IMR-90 (cell line): ENCODE results near the gene ERMN. TPM values are rescaled to one million over a fixed set of nuclear protein-coding genes. Genes with fewer than 3 reads are reported as not detected.

ENCODE experiments used
- ATAC-seq: fragments of 200-7000 bp; cut with Tn5 transposase; 2 replicates; pipeline ENCODE4 v1.9.1; 2020; ENCODE audit warnings: low read depth, mild to moderate bottlenecking, moderate library complexity
- BruUV-seq: library from RNA; stranded (reverse); fragments of 400-500 nt; replicated peaks from 2 replicates; lab custom pipeline; 2021; lab: Mats Ljungman, UMichigan
- CTCF ChIA-PET: fragments of 300-600 bp; formaldehyde crosslinking; extraction: SDS; loops from one replicate; lab custom pipeline; 2021; ENCODE audit warnings: antibody characterized with exemption; lab: Yijun Ruan, JAX
- POLR2A ChIA-PET: fragments of 300-600 bp; sonication (Branson Sonifier 250); formaldehyde crosslinking; loops from one replicate; lab custom pipeline; 2022; ENCODE audit warnings: antibody characterized with exemption; ENCODE audit not compliant: unreplicated experiment; lab: Charles Lee
- DNase-seq: peaks from one replicate; pipeline ENCODE4 v3.0.0; 2013
- H2AFZ ChIP-seq: replicated peaks from 2 replicates; pipeline ENCODE3; 2013; ENCODE audit warnings: low read length, mild to moderate bottlenecking; ENCODE audit not compliant: poor library complexity
- H2AK5ac ChIP-seq: 2 replicates; pipeline ENCODE4 v1.6.1; 2013; ENCODE audit warnings: low read depth, low read length, inconsistent platforms
- H2AK9ac ChIP-seq: replicated peaks from 2 replicates; pipeline ENCODE3; 2013; ENCODE audit warnings: mild to moderate bottlenecking, low read depth, low read length, moderate library complexity; ENCODE audit not compliant: poor library complexity
- H2BK120ac ChIP-seq: 2 replicates; pipeline ENCODE4 v1.6.1; 2013; ENCODE audit warnings: low read depth, low read length, inconsistent platforms
- H2BK15ac ChIP-seq: 3 replicates; pipeline ENCODE4 v1.6.1; 2013; ENCODE audit warnings: low read depth, low read length, inconsistent platforms
- H2BK20ac ChIP-seq: 2 replicates; pipeline ENCODE4 v1.6.1; 2013; ENCODE audit warnings: low read depth, mild to moderate bottlenecking, inconsistent platforms, low read length, moderate library complexity
- H2BK5ac ChIP-seq: 2 replicates; pipeline ENCODE4 v1.6.1; 2013; ENCODE audit warnings: mild to moderate bottlenecking, low read depth, low read length, inconsistent platforms; ENCODE audit not compliant: poor library complexity, severe bottlenecking
- H3K14ac ChIP-seq: replicated peaks from 2 replicates; pipeline ENCODE4 v1.6.1; 2013; ENCODE audit warnings: low read depth, low read length, inconsistent platforms
- H3K18ac ChIP-seq: 2 replicates; pipeline ENCODE4 v1.6.1; 2013; ENCODE audit warnings: low read depth, low read length, control low read depth
- H3K23ac ChIP-seq: 2 replicates; pipeline ENCODE4 v1.6.1; 2013; ENCODE audit warnings: low read depth, low read length, inconsistent platforms
- H3K27ac ChIP-seq: 2 replicates; pipeline ENCODE4 v1.5.1; 2013; ENCODE audit warnings: mild to moderate bottlenecking, control low read depth, low read length; ENCODE audit not compliant: insufficient read depth
- H3K27me3 ChIP-seq: 2 replicates; pipeline ENCODE4 v1.6.1; 2013; ENCODE audit warnings: low read length; ENCODE audit not compliant: control insufficient read depth, insufficient read depth
- H3K36me3 ChIP-seq: 2 replicates; pipeline ENCODE4 v1.6.1; 2013; ENCODE audit warnings: low read length, mixed read lengths; ENCODE audit not compliant: control insufficient read depth, insufficient read depth
- H3K4ac ChIP-seq: 2 replicates; pipeline ENCODE4 v1.6.1; 2013; ENCODE audit warnings: low read depth, low read length, inconsistent platforms
- H3K4me1 ChIP-seq: 2 replicates; pipeline ENCODE4 v1.6.1; 2013; ENCODE audit warnings: low read length, mixed read lengths; ENCODE audit not compliant: control insufficient read depth, insufficient read depth
- H3K4me2 ChIP-seq: 2 replicates; pipeline ENCODE4 v1.6.1; 2013; ENCODE audit warnings: low read depth, mild to moderate bottlenecking, control low read depth, low read length, moderate library complexity
- H3K4me3 ChIP-seq: 2 replicates; pipeline ENCODE4 v1.5.1; 2013; ENCODE audit warnings: low read depth, mild to moderate bottlenecking, control low read depth, low read length, moderate library complexity; ENCODE audit not compliant: insufficient read depth
- H3K56ac ChIP-seq: 2 replicates; pipeline ENCODE4 v1.6.1; 2013; ENCODE audit warnings: low read length, inconsistent platforms; ENCODE audit not compliant: insufficient read depth; ENCODE audit errors: extremely low read depth
- H3K79me1 ChIP-seq, 2 experiments: 2 replicates each; pipeline ENCODE4 v1.6.1; 2013; ENCODE audit warnings: low read length in 2 of 2, inconsistent platforms in 1 of 2, low read depth in 1 of 2
- H3K9ac ChIP-seq: 2 replicates; pipeline ENCODE4 v1.6.1; 2013; ENCODE audit warnings: low read depth, low read length, control low read depth
- H3K9me1 ChIP-seq: 2 replicates; pipeline ENCODE4 v1.6.1; 2013; ENCODE audit warnings: low read length, inconsistent platforms; ENCODE audit not compliant: insufficient read depth
- H3K9me3 ChIP-seq: 2 replicates; pipeline ENCODE4 v1.6.1; 2013; ENCODE audit warnings: low read length; ENCODE audit not compliant: control insufficient read depth, insufficient read depth
- H4K20me1 ChIP-seq: 2 replicates; pipeline ENCODE4 v1.6.1; 2013; ENCODE audit warnings: low read length, inconsistent platforms; ENCODE audit not compliant: insufficient read depth
- H4K5ac ChIP-seq: 2 replicates; pipeline ENCODE4 v1.6.1; 2013; ENCODE audit warnings: mild to moderate bottlenecking, low read depth, low read length, control low read depth
- H4K8ac ChIP-seq, 2 experiments: 2 replicates each; pipeline ENCODE4 v1.6.1; 2013; ENCODE audit warnings: low read depth in 2 of 2, low read length in 2 of 2, control low read depth in 1 of 2, inconsistent platforms in 1 of 2
- H4K91ac ChIP-seq: 2 replicates; pipeline ENCODE4 v1.6.1; 2013; ENCODE audit warnings: low read depth, low read length, inconsistent platforms; ENCODE audit not compliant: insufficient read depth
- BHLHE40 ChIP-seq: fragments of 150-350 bp; IDR thresholded peaks from 2 replicates; pipeline ENCODE4 v1.6.1; 2016; ENCODE audit warnings: mild to moderate bottlenecking, low read depth, low read length
- CEBPB ChIP-seq: IDR thresholded peaks from 2 replicates; pipeline ENCODE4 v1.6.1; 2012; ENCODE audit warnings: low read depth, low read length, improper control_type of control experiment
- CHD1 ChIP-seq: IDR thresholded peaks from 2 replicates; pipeline ENCODE4 v1.6.1; 2012; ENCODE audit warnings: low read depth, low read length, improper control_type of control experiment
- MAFK ChIP-seq: IDR thresholded peaks from 2 replicates; pipeline ENCODE4 v1.6.1; 2012; ENCODE audit warnings: low read depth, low read length, improper control_type of control experiment
- MXI1 ChIP-seq: IDR thresholded peaks from 2 replicates; pipeline ENCODE4 v1.6.1; 2012; ENCODE audit warnings: low read depth, mild to moderate bottlenecking, low read length, moderate library complexity, borderline replicate concordance
- POLR2A ChIP-seq: IDR thresholded peaks from 2 replicates; pipeline ENCODE4 v1.6.1; 2012; ENCODE audit warnings: mild to moderate bottlenecking, low read depth, low read length
- RCOR1 ChIP-seq: IDR thresholded peaks from 2 replicates; pipeline ENCODE4 v1.6.1; 2012; ENCODE audit warnings: mild to moderate bottlenecking, low read length, improper control_type of control experiment; ENCODE audit not compliant: insufficient replicate concordance
- RFX5 ChIP-seq: IDR thresholded peaks from 2 replicates; pipeline ENCODE4 v1.8.0; 2012; ENCODE audit warnings: low read depth, mild to moderate bottlenecking, low read length, moderate library complexity
- WGBS, 2 experiments: methylation state at CpG; one replicate each; pipeline versions ENCODE4 v1.1.5 to v1.1.7; 2013; ENCODE audit warnings: missing lambda C conversion rate in 2 of 2; ENCODE audit not compliant: insufficient read length in 1 of 2; ENCODE audit errors: extremely low coverage in 2 of 2; 5-methylcytosine and 5-hydroxymethylcytosine counted together
- dilution Hi-C: fragments of 300-500 bp; cut with HindIII; formaldehyde crosslinking; loops from one replicate; pipeline ENCODE4 v1.14.3; 2018; ENCODE audit warnings: low sequenced_read_pairs; ENCODE audit not compliant: unreplicated experiment
- in situ Hi-C: fragments of 300-500 bp; cut with MboI; formaldehyde crosslinking; loops from 3 replicates; pipeline ENCODE4 v1.14.3; 2019; ENCODE audit warnings: low sequenced_read_pairs, inconsistent platforms, mixed read lengths
- intact Hi-C: fragments of 100-400 bp; cut with micrococcal nuclease; formaldehyde crosslinking; loops from 2 replicates; pipeline ENCODE4 v1.10.0; 2022
- polyA plus RNA-seq, 3 experiments: library from polyadenylated mRNA; depleted of rRNA; stranded (reverse); fragments of >200 nt; gene quantifications; 2 replicates each; pipeline ENCODE4 v1.2.3, GENCODE V29; 2012; ENCODE audit warnings: low replicate concordance in 1 of 3
- total RNA-seq: library from RNA; depleted of rRNA; stranded (reverse); fragments of >200 nt; gene quantifications from 2 replicates; pipeline ENCODE4 v1.2.3, GENCODE V29; 2012
- TF ChIP-seq, protein P1 (sequence below): fragments of 150-350 bp; IDR thresholded peaks from 2 replicates; pipeline ENCODE4 v1.6.1; 2016; ENCODE audit warnings: low read depth, mild to moderate bottlenecking, low read length, moderate library complexity, borderline replicate concordance
- TF ChIP-seq, protein P2 (sequence below): conservative IDR thresholded peaks from 2 replicates; pipeline ENCODE4 v1.5.1; 2012; ENCODE audit warnings: mild to moderate bottlenecking, low read depth, low read length, improper control_type of control experiment
- TF ChIP-seq, protein P3 (sequence below): fragments of 150-350 bp; IDR thresholded peaks from 2 replicates; pipeline ENCODE4 v1.6.1; 2017; ENCODE audit warnings: mild to moderate bottlenecking, antibody characterized with exemption, low read length, low read depth

ERMN gene
- total and polyA plus RNA-seq, 2 of the 4 experiments (the other 2 are of a cell fraction) = not detected

DNA sequence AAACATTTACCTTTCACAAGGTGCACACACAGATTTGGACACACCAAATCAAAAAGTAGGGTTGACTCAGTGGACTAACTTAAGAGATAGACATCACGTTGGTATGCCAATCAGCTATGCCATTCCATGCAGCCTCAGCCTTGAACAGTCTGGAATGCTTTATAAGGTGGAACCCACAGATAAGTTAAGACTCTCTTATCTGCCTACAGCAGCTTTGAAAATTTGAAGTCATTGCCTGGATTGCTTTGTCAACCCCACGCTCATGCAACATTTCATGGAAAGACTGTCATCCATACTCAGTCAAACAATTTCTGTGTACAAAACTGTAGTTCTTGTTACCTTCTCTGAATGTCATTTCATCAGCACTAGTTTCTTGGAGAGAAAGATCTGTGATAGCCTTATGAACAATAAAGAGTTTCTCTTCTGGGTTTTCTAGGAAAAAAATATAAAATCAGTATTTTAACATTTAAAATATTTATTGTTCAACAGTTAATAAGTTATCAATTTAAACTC, 1.2 kb downstream of the ERMN start:
- no peak overlapping the region for H2AFZ ChIP-seq
- no peaks in the 10 kb centered on the region for H4K20me1 ChIP-seq
- H2BK15ac ChIP-seq = no peak overlapping the region
- H2BK120ac ChIP-seq = no peak overlapping the region
- no peak overlapping the region for H4K8ac ChIP-seq
- no TSS peak for BruUV-seq
- H3K14ac ChIP-seq = no peak overlapping the region
- ChIA-PET CTCF (no interaction called here), POLR2A (no interaction called here)
- no peaks in the 10 kb centered on the region for H3K9me3 ChIP-seq
- in situ Hi-C loops = no loop called here
- no peak overlapping the region for H2BK20ac ChIP-seq
- H4K91ac ChIP-seq = no peak overlapping the region
- H3K27ac ChIP-seq = no peak overlapping the region
- ATAC-seq (no peak), DNase-seq (no peak)
- no peak overlapping the region for H3K4me2 ChIP-seq
- H3K56ac ChIP-seq = no peak overlapping the region
- H3K23ac ChIP-seq = no peak overlapping the region
- TF ChIP-seq RCOR1 = no peak
- TF ChIP-seq, protein P1, sequence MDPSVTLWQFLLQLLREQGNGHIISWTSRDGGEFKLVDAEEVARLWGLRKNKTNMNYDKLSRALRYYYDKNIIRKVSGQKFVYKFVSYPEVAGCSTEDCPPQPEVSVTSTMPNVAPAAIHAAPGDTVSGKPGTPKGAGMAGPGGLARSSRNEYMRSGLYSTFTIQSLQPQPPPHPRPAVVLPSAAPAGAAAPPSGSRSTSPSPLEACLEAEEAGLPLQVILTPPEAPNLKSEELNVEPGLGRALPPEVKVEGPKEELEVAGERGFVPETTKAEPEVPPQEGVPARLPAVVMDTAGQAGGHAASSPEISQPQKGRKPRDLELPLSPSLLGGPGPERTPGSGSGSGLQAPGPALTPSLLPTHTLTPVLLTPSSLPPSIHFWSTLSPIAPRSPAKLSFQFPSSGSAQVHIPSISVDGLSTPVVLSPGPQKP = no peak
- TF ChIP-seq CHD1 = no peak
- no peak for TF ChIP-seq RFX5
- TF ChIP-seq, protein P2, sequence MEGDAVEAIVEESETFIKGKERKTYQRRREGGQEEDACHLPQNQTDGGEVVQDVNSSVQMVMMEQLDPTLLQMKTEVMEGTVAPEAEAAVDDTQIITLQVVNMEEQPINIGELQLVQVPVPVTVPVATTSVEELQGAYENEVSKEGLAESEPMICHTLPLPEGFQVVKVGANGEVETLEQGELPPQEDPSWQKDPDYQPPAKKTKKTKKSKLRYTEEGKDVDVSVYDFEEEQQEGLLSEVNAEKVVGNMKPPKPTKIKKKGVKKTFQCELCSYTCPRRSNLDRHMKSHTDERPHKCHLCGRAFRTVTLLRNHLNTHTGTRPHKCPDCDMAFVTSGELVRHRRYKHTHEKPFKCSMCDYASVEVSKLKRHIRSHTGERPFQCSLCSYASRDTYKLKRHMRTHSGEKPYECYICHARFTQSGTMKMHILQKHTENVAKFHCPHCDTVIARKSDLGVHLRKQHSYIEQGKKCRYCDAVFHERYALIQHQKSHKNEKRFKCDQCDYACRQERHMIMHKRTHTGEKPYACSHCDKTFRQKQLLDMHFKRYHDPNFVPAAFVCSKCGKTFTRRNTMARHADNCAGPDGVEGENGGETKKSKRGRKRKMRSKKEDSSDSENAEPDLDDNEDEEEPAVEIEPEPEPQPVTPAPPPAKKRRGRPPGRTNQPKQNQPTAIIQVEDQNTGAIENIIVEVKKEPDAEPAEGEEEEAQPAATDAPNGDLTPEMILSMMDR = no peak
- TF ChIP-seq MXI1 = no peak
- no peak for TF ChIP-seq POLR2A
- no peak for TF ChIP-seq CEBPB
- TF ChIP-seq, protein P3, sequence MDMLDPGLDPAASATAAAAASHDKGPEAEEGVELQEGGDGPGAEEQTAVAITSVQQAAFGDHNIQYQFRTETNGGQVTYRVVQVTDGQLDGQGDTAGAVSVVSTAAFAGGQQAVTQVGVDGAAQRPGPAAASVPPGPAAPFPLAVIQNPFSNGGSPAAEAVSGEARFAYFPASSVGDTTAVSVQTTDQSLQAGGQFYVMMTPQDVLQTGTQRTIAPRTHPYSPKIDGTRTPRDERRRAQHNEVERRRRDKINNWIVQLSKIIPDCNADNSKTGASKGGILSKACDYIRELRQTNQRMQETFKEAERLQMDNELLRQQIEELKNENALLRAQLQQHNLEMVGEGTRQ = no peak
- TF ChIP-seq MAFK = no peak
- no peak for TF ChIP-seq BHLHE40
- H2BK5ac ChIP-seq = no peak overlapping the region
- H3K4me3 ChIP-seq = no peak overlapping the region
- dilution Hi-C loops = no loop called here
- no peaks in the 10 kb centered on the region for H3K27me3 ChIP-seq
- no peaks in the 10 kb centered on the region for H3K9me1 ChIP-seq
- H3K36me3 ChIP-seq = no peaks in the 10 kb centered on the region
- H2AK9ac ChIP-seq = no peak overlapping the region
- no peak overlapping the region for H4K5ac ChIP-seq
- no CpG with 5 or more reads among the region's 2 CpGs for WGBS, 2 experiments
- no peak overlapping the region for H3K18ac ChIP-seq
- intact Hi-C loops = no loop called here
- no peaks in the 10 kb centered on the region for H3K4me1 ChIP-seq
- no peak overlapping the region for H3K4ac ChIP-seq
- no peaks in the 10 kb centered on the region for H3K79me1 ChIP-seq
- H3K9ac ChIP-seq = no peak overlapping the region
- no peak overlapping the region for H2AK5ac ChIP-seq
